K562 (cell line): ENCODE results near the gene DAGLA. TPM values are rescaled to one million over a fixed set of nuclear protein-coding genes. Genes with fewer than 3 reads are reported as not detected.

Experiments
- ATAC-seq: fragments of 200-7000 bp; cut with Tn5 transposase; 3 replicates; pipeline ENCODE4 v1.9.1; 2020; ENCODE audit warnings: moderate library complexity
- BruUV-seq: library from RNA; stranded (reverse); fragments of 400-500 nt; replicated peaks from 2 replicates; lab custom pipeline; 2021; lab: Mats Ljungman, UMichigan
- CTCF ChIA-PET: fragments of 300-600 bp; formaldehyde crosslinking; extraction: SDS; loops from one replicate; lab custom pipeline; 2021; ENCODE audit warnings: low intra/inter-chr PET ratio; lab: Yijun Ruan, JAX
- POLR2A ChIA-PET: fragments of 300-600, 350-650 bp; sonication (Branson Sonifier 250); formaldehyde crosslinking; extraction: SDS; loops from one replicate; lab custom pipeline; 2021; ENCODE audit warnings: antibody characterized with exemption, inconsistent platforms; lab: Yijun Ruan, JAX
- DNase-seq, 4 experiments: peaks; one replicate each; pipeline versions ENCODE4 v3.0.0 to v3.0.0-alpha.2; 2011 to 2018; ENCODE audit warnings: low spot score in 3 of 4, mixed read lengths in 3 of 4; ENCODE audit errors: extremely low read depth in 1 of 4
- FAIRE-seq: peaks from 2 replicates; lab custom pipeline; 2011; peaks lifted over from hg19 to GRCh38; lab: Jason Lieb, UNC
- H2AFZ ChIP-seq: 2 replicates; pipeline ENCODE4 v1.6.0; 2011; ENCODE audit warnings: low read depth, low read length, control low read depth, inconsistent platforms
- H3K27ac ChIP-seq: fragments of 200-600 bp; 3 replicates; pipeline ENCODE4 v1.8.0; 2011; ENCODE audit warnings: low read depth, mild to moderate bottlenecking, control low read depth, inconsistent platforms, low read length, moderate library complexity, mixed read lengths; ENCODE audit errors: extremely low read depth
- H3K27me3 ChIP-seq, 2 experiments: fragments of 300-600 bp in 1 of 2; 2 replicates in 1 of 2; 3 replicates in 1 of 2; pipeline versions ENCODE4 v1.6.0 to v1.8.0; 2011; ENCODE audit warnings: inconsistent platforms in 2 of 2, low read length in 2 of 2, mild to moderate bottlenecking in 1 of 2, mixed read lengths in 1 of 2, moderate library complexity in 1 of 2; ENCODE audit not compliant: control insufficient read depth in 2 of 2, insufficient read depth in 2 of 2
- H3K36me3 ChIP-seq: fragments of 300-600 bp; 3 replicates; pipeline ENCODE4 v1.8.0; 2011; ENCODE audit warnings: mild to moderate bottlenecking, low read length, inconsistent platforms; ENCODE audit not compliant: control insufficient read depth, insufficient read depth
- H3K4me1 ChIP-seq, 2 experiments: fragments of 200-600 bp in 1 of 2; replicated peaks in 1 of 2; 2 replicates in 1 of 2; 3 replicates in 1 of 2; pipeline versions ENCODE4 v1.5.1 to v1.8.0; 2011; ENCODE audit warnings: inconsistent platforms in 2 of 2, low read length in 2 of 2, mild to moderate bottlenecking in 1 of 2, mixed read lengths in 1 of 2, moderate library complexity in 1 of 2; ENCODE audit not compliant: control insufficient read depth in 2 of 2, insufficient read depth in 2 of 2
- H3K4me2 ChIP-seq: 2 replicates; pipeline ENCODE4 v1.6.1; 2011; ENCODE audit warnings: low read length, control low read depth, inconsistent platforms, mixed read lengths; ENCODE audit not compliant: insufficient read depth
- H3K4me3 ChIP-seq: fragments of 200-600 bp; sonication (generic), shearing (Covaris generic); 2 replicates; pipeline ENCODE4 v1.5.1; 2016; ENCODE audit warnings: control low read depth, inconsistent platforms
- H3K79me2 ChIP-seq: fragments of 200-600 bp; 3 replicates; pipeline ENCODE4 v1.8.0; 2011; ENCODE audit warnings: low read length, inconsistent platforms; ENCODE audit not compliant: control insufficient read depth, insufficient read depth
- H3K9ac ChIP-seq, 2 experiments: 2 replicates each; pipeline versions ENCODE4 v1.6.0 to v1.6.1; 2011; ENCODE audit warnings: low read depth in 2 of 2, low read length in 2 of 2, control low read depth in 1 of 2, inconsistent platforms in 1 of 2, mild to moderate bottlenecking in 1 of 2, mixed read lengths in 1 of 2; ENCODE audit not compliant: insufficient read depth in 1 of 2
- H3K9me1 ChIP-seq: one replicate; pipeline ENCODE4 v1.6.0; 2011; ENCODE audit warnings: inconsistent platforms, mild to moderate bottlenecking, low read length, moderate library complexity; ENCODE audit not compliant: control insufficient read depth, insufficient read depth
- H3K9me3 ChIP-seq: replicated peaks from 2 replicates; pipeline ENCODE4 v1.5.1; 2011; ENCODE audit warnings: low read depth, low read length, inconsistent platforms; ENCODE audit not compliant: control insufficient read depth, insufficient read depth
- H4K20me1 ChIP-seq: replicated peaks from 2 replicates; pipeline ENCODE4 v1.6.1; 2011; ENCODE audit warnings: low read length, inconsistent platforms, mixed read lengths; ENCODE audit not compliant: control insufficient read depth, insufficient read depth
- DPF2 ChIP-seq: fragments of 450-650 bp; IDR thresholded peaks from 2 replicates; pipeline ENCODE4 v1.6.1; 2016
- GATAD2A ChIP-seq: fragments of 450-650 bp; IDR thresholded peaks from 2 replicates; pipeline ENCODE4 v1.6.1; 2017
- HDAC1 ChIP-seq, 2 experiments: fragments of 450-650 bp; IDR thresholded peaks; 2 replicates each; pipeline ENCODE4 v1.6.1; 2016 to 2017; ENCODE audit warnings: inconsistent platforms in 1 of 2, mild to moderate bottlenecking in 1 of 2, moderate library complexity in 1 of 2
- WGBS: fragments of 100-300 bp; shearing (Covaris generic); methylation state at CpG from one replicate; pipeline ENCODE4 v1.1.6; 2016; ENCODE audit warnings: low coverage, mixed read lengths; ENCODE audit not compliant: insufficient coverage; ENCODE audit errors: missing lambda C conversion rate; 5-methylcytosine and 5-hydroxymethylcytosine counted together
- in situ Hi-C: fragments of 300-500 bp; cut with MboI; formaldehyde crosslinking; loops from 4 replicates; pipeline ENCODE4 v1.15.0; 2018; ENCODE audit warnings: inconsistent platforms, mixed read lengths
- intact Hi-C: fragments of 100-400 bp; cut with micrococcal nuclease; formaldehyde crosslinking; loops from 2 replicates; pipeline ENCODE4 v1.14.2; 2022
- polyA plus RNA-seq, 8 experiments: library from polyadenylated mRNA; depleted of rRNA in 4 of 8; stranded (reverse) in 5 of 8; unstranded in 3 of 8; fragments of >200 nt; fragmentation: Nextera tagmentation in 2 of 8; fragmentation: Illumina TruSeq in 1 of 8; extraction: Ambion mirVana in 2 of 8; extraction: Trizol in 1 of 8; gene quantifications; 2 replicates each; pipeline versions ENCODE4 v1.2.1 to v1.2.3, GENCODE V29; 2011 to 2014; ENCODE audit warnings: inconsistent platforms in 1 of 8, missing spikeins in 1 of 8
- total RNA-seq, 7 experiments: library from RNA; depleted of rRNA in 6 of 7; stranded (reverse); fragments of >200 nt in 6 of 7; fragmentation: Illumina TruSeq in 2 of 7; extraction: Trizol in 2 of 7; gene quantifications; 2 replicates each; pipeline versions ENCODE4 v1.2.1 to v1.2.3, GENCODE V29; 2011 to 2021; ENCODE audit warnings: low replicate concordance in 1 of 7
- TF ChIP-seq, protein P1 (sequence below): fragments of 250-450 bp; sonication (Bioruptor Pico); IDR thresholded peaks from 2 replicates; pipeline ENCODE4 v1.5.0; 2021; ENCODE audit warnings: mild to moderate bottlenecking, moderate library complexity

DAGLA gene
- total and polyA plus RNA-seq, 9 of the 15 experiments (the other 6 are each of a cell fraction or from before 2014, with no cell fraction given), result 0.03 to 0.16 (median 0.04) TPM; not detected in 4

DNA sequence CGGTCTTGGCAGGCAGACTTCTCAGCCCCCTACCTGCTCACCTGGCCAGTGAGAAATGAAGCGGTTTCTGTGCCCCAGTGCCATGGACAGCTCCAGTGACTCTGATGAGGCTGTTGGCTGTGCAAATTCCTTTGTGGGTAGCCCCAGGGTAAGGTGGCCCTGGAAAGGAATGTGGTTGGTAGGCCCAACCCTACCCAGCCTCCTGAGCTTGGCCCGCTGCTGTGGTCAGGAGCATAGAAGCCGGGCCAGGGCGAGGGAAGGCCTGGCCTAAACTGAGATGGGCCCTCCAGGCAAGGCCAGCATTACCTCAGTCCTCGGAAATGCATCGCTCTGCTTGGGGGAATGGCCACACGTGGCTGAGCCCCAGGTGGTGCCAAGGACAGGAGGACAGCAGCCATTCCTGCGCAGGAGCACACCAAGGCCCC, 16.9 kb downstream of the DAGLA start:
- H3K4me2 ChIP-seq, result no peak overlapping the region
- peaks cover 0 to 33% of the 10 kb centered on the region in 2 experiments; a peak in 4 of 5 replicates for H3K4me1 ChIP-seq
- intact Hi-C loops, result no loop called here
- peaks cover 25 to 63% of the 10 kb centered on the region in 2 experiments; a peak in 3 of 5 replicates for H3K27me3 ChIP-seq
- no peak for FAIRE-seq
- H3K27ac ChIP-seq, result no peak overlapping the region
- no peak for ATAC-seq
- H3K79me2 ChIP-seq, result no peaks in the 10 kb centered on the region
- in situ Hi-C loops, result no loop called here
- ChIA-PET POLR2A (interaction anchor here (0.7 kb wide), 1 partner anchor 42 kb away, joined by 4 read pairs; no protein-coding TSS in a partner anchor), CTCF (no interaction called here)
- H3K4me3 ChIP-seq, result no peak overlapping the region
- DNase-seq, result no peak
- H3K9ac ChIP-seq, result no peak overlapping the region
- BruUV-seq, result no TSS peak
- H4K20me1 ChIP-seq, result peaks cover 4% of the 10 kb centered on the region; the same call in 1 of the 2 replicates
- no peaks in the 10 kb centered on the region for H3K36me3 ChIP-seq
- 26% methylated on average over 9 of the region's 9 CpGs for WGBS
- H2AFZ ChIP-seq, result no peak overlapping the region
- no peak for TF ChIP-seq HDAC1 (IDR thresholded peaks at IDR 0.05)
- TF ChIP-seq GATAD2A, result no peak
- no peak for TF ChIP-seq DPF2
- TF ChIP-seq, protein P1, sequence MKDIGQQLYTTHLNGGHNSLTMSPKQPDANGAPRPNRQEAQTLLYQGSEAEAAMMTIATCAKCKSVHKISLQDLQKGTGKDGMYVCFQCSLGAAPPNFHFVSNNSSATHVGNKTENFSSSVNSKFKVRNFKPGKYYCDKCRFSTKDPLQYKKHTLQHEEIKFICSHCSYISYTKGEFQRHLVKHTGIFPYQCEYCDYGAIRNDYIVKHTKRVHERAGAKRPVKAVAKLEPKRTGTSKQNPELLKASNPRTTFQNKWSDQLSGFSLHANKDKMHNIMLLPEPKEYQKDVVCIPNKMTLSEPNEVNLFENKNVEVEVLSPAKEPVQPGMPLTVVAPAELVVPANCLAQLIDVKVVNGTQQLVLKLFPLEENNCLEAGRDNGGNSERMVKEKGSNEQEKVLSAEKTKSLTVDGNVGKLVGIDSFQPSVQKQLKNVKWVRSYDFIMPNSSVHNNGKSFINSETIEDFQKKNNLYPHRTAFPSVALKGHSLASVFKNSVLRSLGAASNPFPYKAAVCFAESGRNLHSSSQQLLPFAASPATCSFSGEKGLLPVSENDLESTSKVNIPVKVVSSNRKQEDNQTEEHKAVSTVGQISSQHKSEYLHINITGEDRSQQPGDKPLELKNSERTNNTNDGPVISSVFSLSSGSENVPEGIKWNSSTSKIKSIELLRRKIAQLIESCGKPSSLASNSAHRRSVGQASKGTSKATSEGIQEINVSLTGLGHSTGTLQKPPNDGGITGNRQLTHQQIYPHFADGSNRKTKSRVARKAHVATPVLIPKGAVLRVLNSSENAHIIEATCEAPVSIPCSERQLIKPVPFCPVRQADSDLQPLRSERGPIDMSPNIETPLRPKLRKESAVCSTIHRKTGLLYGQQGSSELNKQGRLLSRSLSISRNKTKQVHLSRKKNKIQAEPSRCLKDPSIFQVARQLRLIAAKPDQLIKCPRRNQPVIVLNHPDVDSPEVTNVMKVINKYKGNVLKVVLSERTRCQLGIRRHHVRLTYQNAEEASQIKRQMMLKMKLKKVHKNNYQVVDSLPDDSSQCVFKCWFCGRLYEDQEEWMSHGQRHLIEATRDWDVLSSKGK (CRISPR knock-in tag), result no peak
- no peaks in the 10 kb centered on the region for H3K9me3 ChIP-seq
- H3K9me1 ChIP-seq, result no peaks in the 10 kb centered on the region
